HL-60 (cell line): ENCODE results near the gene ATXN2.
"Not testable (repeated sequence)": the region's sequence is repeated elsewhere in the genome, so short reads cannot be mapped to it uniquely, and the experiment has no call there.

Experiments
- CTCF ChIP-seq: IDR thresholded peaks from one replicate; pipeline ENCODE4 v1.5.1; 2011; ENCODE audit warnings: low read length, control low read depth, inconsistent platforms; ENCODE audit not compliant: insufficient read depth
- GABPA ChIP-seq: IDR thresholded peaks from 2 replicates; pipeline ENCODE4 v1.6.1; 2012; ENCODE audit warnings: low read depth
- POLR2AphosphoS5 ChIP-seq: IDR thresholded peaks from 2 replicates; pipeline ENCODE4 v1.6.1; 2012; ENCODE audit warnings: low read depth
- REST ChIP-seq: IDR thresholded peaks from 2 replicates; pipeline ENCODE4 v1.6.1; 2012; ENCODE audit warnings: low read depth; ENCODE audit not compliant: insufficient replicate concordance
- SPI1 ChIP-seq: IDR thresholded peaks from 2 replicates; pipeline ENCODE4 v1.6.1; 2012; ENCODE audit warnings: low read depth, mild to moderate bottlenecking, borderline replicate concordance

GRCh38 chr12:111507258-111507657 lies 91.9 kb downstream of the ATXN2 start:
- TF ChIP-seq CTCF, REST, POLR2AphosphoS5, SPI1, GABPA: not testable (repeated sequence)
